ENCODE results near the gene ZDHHC14.
"Not testable (repeated sequence)": the region's sequence is repeated elsewhere in the genome, so short reads cannot be mapped to it uniquely, and the experiment has no call there.

Gene ZDHHC14

GRCh38 chr6:157407646-157408045 is 26.7 kb downstream of the ZDHHC14 start:
- no peak for DNase-seq (ENCODE audit: low read depth in 3 of 3)

GRCh38 chr6:157408427-157408826 is 27.4 kb downstream of the ZDHHC14 start:
- DNase-seq (ENCODE audit: low read depth in 3 of 3): not testable (repeated sequence)

GRCh38 chr6:157410045-157410444 is 29.1 kb downstream of the ZDHHC14 start:
- DNase-seq (ENCODE audit: low read depth in 3 of 3): no peak

GRCh38 chr6:157411368-157411767 is 30.4 kb downstream of the ZDHHC14 start:
- no peak for DNase-seq (ENCODE audit: low read depth in 3 of 3)

- DNase-seq (ENCODE audit: low read depth in 3 of 3): no peak
These were observed 31.8 kb downstream of the ZDHHC14 start for GRCh38 chr6:157412791-157413190.

- DNase-seq (ENCODE audit: low read depth in 3 of 3): no peak
These were observed 39.5 kb downstream of the ZDHHC14 start for GRCh38 chr6:157420497-157420896.

GRCh38 chr6:157424491-157425020 is 43.6 kb downstream of the ZDHHC14 start:
- DNase-seq (ENCODE audit: low read depth in 3 of 3): no peak

GRCh38 chr6:157427969-157428368 is 47.0 kb downstream of the ZDHHC14 start:
- no peak for DNase-seq (ENCODE audit: low read depth in 3 of 3)

- peak; percentile 7 to 44 (median 36) for DNase-seq (ENCODE audit: low read depth in 3 of 3)
These were observed 47.6 kb downstream of the ZDHHC14 start for GRCh38 chr6:157428427-157429202.

GRCh38 chr6:157429248-157429647 is 48.3 kb downstream of the ZDHHC14 start:
- no peak for DNase-seq (ENCODE audit: low read depth in 3 of 3)

GRCh38 chr6:157430834-157431233 is 49.8 kb downstream of the ZDHHC14 start:
- no peak for DNase-seq (ENCODE audit: low read depth in 3 of 3)

GRCh38 chr6:157432231-157432891 is 51.4 kb downstream of the ZDHHC14 start:
- DNase-seq (ENCODE audit: low read depth in 3 of 3): no peak

- no peak for DNase-seq (ENCODE audit: low read depth in 3 of 3)
These were observed 51.9 kb downstream of the ZDHHC14 start for GRCh38 chr6:157432892-157433265.

- DNase-seq (ENCODE audit: low read depth in 3 of 3): no peak
These were observed 52.7 kb downstream of the ZDHHC14 start for GRCh38 chr6:157433678-157434081.

- DNase-seq (ENCODE audit: low read depth in 3 of 3): no peak
These were observed 53.5 kb downstream of the ZDHHC14 start for GRCh38 chr6:157434349-157435033.

GRCh38 chr6:157436219-157436943 is 55.4 kb downstream of the ZDHHC14 start:
- DNase-seq (ENCODE audit: low read depth in 3 of 3): no peak

GRCh38 chr6:157436944-157437336 is 56.0 kb downstream of the ZDHHC14 start:
- no peak for DNase-seq (ENCODE audit: low read depth in 3 of 3)

- DNase-seq (ENCODE audit: low read depth in 3 of 3): no peak
These were observed 57.7 kb downstream of the ZDHHC14 start for GRCh38 chr6:157438611-157439111.

GRCh38 chr6:157440171-157440570 is 59.2 kb downstream of the ZDHHC14 start:
- no peak for DNase-seq (ENCODE audit: low read depth in 3 of 3)

GRCh38 chr6:157442291-157442690 is 61.3 kb downstream of the ZDHHC14 start:
- DNase-seq (ENCODE audit: low read depth in 3 of 3): no peak

- no peak for DNase-seq (ENCODE audit: low read depth in 3 of 3)
These were observed 62.2 kb downstream of the ZDHHC14 start for GRCh38 chr6:157443066-157443800.

Data from stimulated activated CD4-positive, alpha-beta T cell treated with anti-CD3 and anti-CD28 coated beads, TNF-alpha, amount 100 ng/mL, for 4 hours (primary cell).